GM21390 (cell line): ENCODE results near the gene MAG.

Source experiments
- ATAC-seq: cut with Tn5 transposase; IDR thresholded peaks from one replicate; pipeline ENCODE4 v1.9.1; 2021; ENCODE audit not compliant: unreplicated experiment

The MAG gene

GRCh38 chr19:35264268-35265125 is 27.5 kb upstream of the MAG start:
- no peak for ATAC-seq

- ATAC-seq, result no peak
Measured at GRCh38 chr19:35265126-35265899, 26.6 kb upstream of the MAG start.

- no peak for ATAC-seq
Measured at GRCh38 chr19:35265900-35266519, 26.0 kb upstream of the MAG start.

GRCh38 chr19:35266520-35267352 is 25.2 kb upstream of the MAG start:
- no peak for ATAC-seq

GRCh38 chr19:35267353-35267817 is 24.6 kb upstream of the MAG start:
- no peak for ATAC-seq

- ATAC-seq, result no peak
Measured at GRCh38 chr19:35267818-35268535, 24.0 kb upstream of the MAG start.

GRCh38 chr19:35268536-35269437 is 23.2 kb upstream of the MAG start, which contains the start of gene USF2:
Gene USF2 (plus strand): TSS chr19:35268962. CDS start chr19:35269102, 140 bp downstream.
- ATAC-seq, result no peak

GRCh38 chr19:35269438-35270117 is 22.4 kb upstream of the MAG start:
- ATAC-seq, result peak; percentile 46

GRCh38 chr19:35270381-35270811 is 21.6 kb upstream of the MAG start:
- ATAC-seq, result no peak

GRCh38 chr19:35271546-35271945 is 20.4 kb upstream of the MAG start:
- ATAC-seq, result no peak

- ATAC-seq, result no peak
Measured at GRCh38 chr19:35272122-35272719, 19.7 kb upstream of the MAG start.

GRCh38 chr19:35272954-35273649 is 18.9 kb upstream of the MAG start:
- ATAC-seq, result no peak

- no peak for ATAC-seq
Measured at GRCh38 chr19:35273686-35274259, 18.2 kb upstream of the MAG start.

- ATAC-seq, result no peak
Measured at GRCh38 chr19:35274323-35274722, 17.6 kb upstream of the MAG start.

GRCh38 chr19:35276706-35277281 is 15.2 kb upstream of the MAG start:
- ATAC-seq, result no peak

GRCh38 chr19:35278578-35279284 is 13.2 kb upstream of the MAG start:
- no peak for ATAC-seq
